ENCODE measurements around the gene LPIN1. TPM values are rescaled to one million over a fixed set of nuclear protein-coding genes. Genes with fewer than 3 reads are reported as not detected.
"Not testable (repeated sequence)": the region's sequence is repeated elsewhere in the genome, so short reads cannot be mapped to it uniquely, and the experiment has no call there.

The LPIN1 gene
- total RNA-seq, 2 experiments from 2014 or later: 41.1 to 48.0 TPM

DNA sequence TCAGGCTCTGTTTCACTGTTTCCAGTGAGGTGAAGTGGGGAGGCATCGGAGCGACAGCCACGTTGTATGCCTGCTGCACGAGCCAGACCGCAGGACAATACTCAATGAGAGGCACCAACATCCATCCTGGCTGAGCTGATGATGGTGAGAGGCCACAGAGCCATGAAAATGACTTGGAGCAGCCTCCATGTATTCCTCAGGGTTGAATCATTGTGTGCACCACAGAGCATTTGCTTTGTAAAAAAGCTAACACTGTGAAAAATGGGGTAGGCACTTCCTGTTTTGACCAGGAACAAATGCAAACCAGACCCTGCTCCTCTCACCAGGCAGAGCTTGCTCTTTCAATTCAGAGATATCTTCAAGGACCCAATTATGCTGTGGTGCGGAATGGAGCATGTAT, 87.2 kb downstream of the LPIN1 start:
- H3K27me3 Mint-ChIP-seq: peaks cover 39% of the 10 kb centered on the region
- ChIA-PET POLR2A (interaction anchor here (0.7 kb wide), 1 partner anchor 593 kb away, joined by 4 read pairs; no protein-coding TSS in a partner anchor), CTCF (interaction anchor here (1.2 to 1.7 kb wide), 2 partner anchors 215 to 1173 kb away, joined by 4 to 5 read pairs; no protein-coding TSS in a partner anchor)
- H3K27ac Mint-ChIP-seq: no peak overlapping the region
- intact Hi-C loops (cut with micrococcal nuclease): loop anchor here (5.0 kb wide), 3 partner anchors 584 to 1114 kb away; no protein-coding TSS in a partner anchor
- peaks cover 26% of the 10 kb centered on the region for H3K4me1 Mint-ChIP-seq (ENCODE audit: low read depth)
- peaks cover 12% of the 10 kb centered on the region for H3K36me3 Mint-ChIP-seq
- DNase-seq: no peak
- no peak overlapping the region for H3K4me3 Mint-ChIP-seq
- peaks cover 17% of the 10 kb centered on the region for H3K9me3 Mint-ChIP-seq

DNA sequence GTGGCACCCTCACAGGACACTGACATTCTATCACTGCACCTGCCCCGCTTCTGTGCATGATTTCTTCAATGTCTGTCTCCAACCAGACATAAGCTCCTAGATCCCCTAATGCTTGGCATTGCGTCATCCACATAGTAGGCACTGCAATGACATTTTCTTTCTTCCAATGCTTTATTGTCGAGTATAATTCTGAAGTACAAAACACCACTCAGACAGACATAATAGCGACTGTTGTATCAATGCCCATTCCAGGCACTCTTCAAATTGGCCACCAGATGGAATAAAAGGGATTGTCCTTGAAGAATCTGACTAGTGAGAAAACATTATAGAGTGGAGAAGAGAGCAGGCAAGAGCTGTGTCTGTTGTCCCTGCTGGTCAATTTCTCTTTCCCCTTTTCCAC, 89.0 kb downstream of the LPIN1 start:
- no peak for DNase-seq
- ChIA-PET POLR2A (no interaction called here), CTCF (no interaction called here)
- Mint-ChIP-seq H3K4me1 (ENCODE audit: low read depth) (peaks cover 11% of the 10 kb centered on the region), H3K27me3 (peaks cover 41% of the 10 kb centered on the region), H3K9me3 (peaks cover 17% of the 10 kb centered on the region), H3K4me3 (no peak overlapping the region), H3K36me3 (peaks cover 12% of the 10 kb centered on the region), H3K27ac (no peak overlapping the region)
- intact Hi-C loops (cut with micrococcal nuclease): no loop called here

DNA sequence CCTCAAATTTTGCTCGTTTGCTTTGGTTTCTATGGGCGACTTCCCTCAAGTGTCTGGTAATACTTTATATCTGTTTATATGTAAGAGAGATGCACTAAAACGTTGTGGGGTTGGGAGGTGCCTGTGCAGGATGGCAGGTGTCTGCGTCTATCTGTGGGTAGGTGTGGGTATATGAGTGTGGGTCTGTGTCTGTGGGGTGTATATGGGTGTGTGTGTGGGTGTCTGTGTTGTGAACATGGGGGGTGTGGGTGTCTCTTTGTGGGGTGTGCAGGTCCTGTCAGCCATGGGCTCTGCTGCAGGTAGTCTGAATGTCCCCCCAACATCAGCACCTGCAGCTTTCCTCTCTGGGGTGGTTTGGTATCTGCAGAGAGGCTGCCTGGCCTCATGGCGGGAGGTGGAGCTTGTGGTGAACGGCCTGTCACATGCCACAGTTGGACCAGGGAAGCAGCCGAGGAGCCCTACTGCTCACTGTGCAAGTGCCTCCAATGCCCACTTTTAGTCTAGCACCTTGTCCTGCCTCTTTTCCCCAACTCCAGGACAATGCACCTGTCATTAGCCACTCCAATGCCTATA, 90.3 kb downstream of the LPIN1 start:
- DNase-seq: no peak
- H3K4me1 Mint-ChIP-seq (ENCODE audit: low read depth): peaks cover under 1% of the 10 kb centered on the region
- POLR2A ChIA-PET: no interaction called here
- peaks cover 17% of the 10 kb centered on the region for H3K9me3 Mint-ChIP-seq
- CTCF ChIA-PET: no interaction called here
- H3K27ac Mint-ChIP-seq: no peak overlapping the region
- intact Hi-C loops (cut with micrococcal nuclease): no loop called here
- H3K36me3 Mint-ChIP-seq: peaks cover 12% of the 10 kb centered on the region
- no peak overlapping the region for H3K4me3 Mint-ChIP-seq
- peaks cover 33% of the 10 kb centered on the region for H3K27me3 Mint-ChIP-seq

DNA sequence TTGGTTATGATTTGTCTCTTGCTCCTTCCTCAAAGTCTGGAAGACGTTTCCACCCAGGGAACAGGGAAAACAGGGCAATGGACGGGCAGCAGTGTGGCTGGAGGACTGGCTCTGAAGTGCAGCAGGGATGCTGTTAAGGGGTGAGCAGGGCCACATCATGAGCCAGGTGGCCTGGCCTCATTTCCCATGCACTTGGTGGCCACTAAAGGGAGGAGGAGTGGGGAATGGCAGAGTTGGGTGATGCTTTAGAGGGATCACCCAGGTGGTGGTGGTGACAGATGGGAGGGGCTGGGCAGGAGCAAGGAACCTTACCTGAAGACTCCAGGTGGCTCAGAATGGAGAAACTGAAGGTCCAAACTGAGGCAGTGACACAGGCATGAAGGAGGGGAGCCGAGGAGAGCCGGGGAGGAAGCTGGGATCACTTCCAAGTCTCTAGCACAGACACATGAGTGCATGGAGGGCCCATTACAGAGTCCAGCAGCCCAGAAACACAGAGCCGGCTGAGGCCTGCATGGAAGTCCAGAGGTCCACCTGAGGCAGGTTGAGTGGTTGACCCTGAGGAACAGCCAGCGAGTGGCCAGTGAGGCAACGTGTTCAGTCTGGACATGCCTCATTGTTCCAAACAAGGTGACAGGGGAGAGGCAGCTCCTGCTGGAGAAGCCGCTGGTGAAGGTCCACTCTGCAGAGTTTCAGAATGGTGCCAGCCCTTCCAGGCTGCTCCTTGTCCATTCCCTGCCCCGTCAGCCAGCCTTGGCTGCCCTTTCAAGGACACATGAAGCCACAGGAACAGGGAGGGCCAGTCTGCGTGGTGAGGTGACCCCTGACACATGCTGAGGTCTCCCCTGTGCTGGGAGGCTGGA, 91.7 kb downstream of the LPIN1 start:
- H3K27ac Mint-ChIP-seq: peak overlapping the region; percentile 7
- no peak for DNase-seq
- no peaks in the 10 kb centered on the region for H3K4me1 Mint-ChIP-seq (ENCODE audit: low read depth)
- ChIA-PET CTCF (no interaction called here), POLR2A (no interaction called here)
- no peak overlapping the region for H3K4me3 Mint-ChIP-seq
- intact Hi-C loops (cut with micrococcal nuclease): no loop called here
- H3K9me3 Mint-ChIP-seq: peaks cover 17% of the 10 kb centered on the region
- peaks cover 27% of the 10 kb centered on the region for H3K27me3 Mint-ChIP-seq
- peaks cover 12% of the 10 kb centered on the region for H3K36me3 Mint-ChIP-seq

- Mint-ChIP-seq H3K9me3 (peaks cover 2% of the 10 kb centered on the region), H3K4me1 (ENCODE audit: low read depth) (no peaks in the 10 kb centered on the region), H3K27me3 (peaks cover 11% of the 10 kb centered on the region), H3K4me3 (no peak overlapping the region), H3K36me3 (peaks cover 2% of the 10 kb centered on the region), H3K27ac (no peak overlapping the region)
- intact Hi-C loops (cut with micrococcal nuclease): no loop called here
- ChIA-PET CTCF (no interaction called here), POLR2A (no interaction called here)
- DNase-seq: no peak
Measured at GRCh38 chr2:11839916-11840315, 93.5 kb downstream of the LPIN1 start.

- intact Hi-C loops (cut with micrococcal nuclease): no loop called here
- no peak overlapping the region for H3K4me3 Mint-ChIP-seq
- H3K36me3 Mint-ChIP-seq: no peaks in the 10 kb centered on the region
- no peak for DNase-seq
- H3K4me1 Mint-ChIP-seq (ENCODE audit: low read depth): no peaks in the 10 kb centered on the region
- H3K9me3 Mint-ChIP-seq: peaks cover 5% of the 10 kb centered on the region
- H3K27me3 Mint-ChIP-seq: peaks cover 2% of the 10 kb centered on the region
- no peak overlapping the region for H3K27ac Mint-ChIP-seq
- POLR2A ChIA-PET: no interaction called here
- CTCF ChIA-PET: interaction anchor here (1.1 kb wide), 1 partner anchor 1089 kb away, joined by 3 read pairs; no protein-coding TSS in a partner anchor
Measured at GRCh38 chr2:11842336-11842735, 95.9 kb downstream of the LPIN1 start.

DNA sequence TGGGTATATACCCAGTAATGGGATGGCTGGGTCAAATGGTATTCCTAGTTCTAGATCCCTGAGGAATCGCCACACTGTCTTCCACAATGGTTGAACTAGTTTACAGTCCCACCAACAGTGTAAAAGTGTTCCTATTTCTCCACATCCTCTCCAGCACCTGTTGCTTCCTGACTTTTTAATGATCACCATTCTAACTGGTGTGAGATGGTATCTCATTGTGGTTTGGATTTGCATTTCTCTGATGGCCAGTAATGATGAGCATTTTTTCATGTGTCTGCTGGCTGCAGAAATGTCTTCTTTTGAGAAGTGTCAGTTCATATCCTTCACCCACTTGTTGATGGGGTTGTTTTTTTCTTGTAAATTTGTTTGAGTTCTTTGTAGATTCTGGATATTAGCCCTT, 98.4 kb downstream of the LPIN1 start:
- H3K27ac Mint-ChIP-seq; CTCF ChIA-PET; POLR2A ChIA-PET; DNase-seq; H3K27me3 Mint-ChIP-seq; H3K36me3 Mint-ChIP-seq; intact Hi-C loops (cut with micrococcal nuclease); H3K4me3 Mint-ChIP-seq; H3K4me1 Mint-ChIP-seq (ENCODE audit: low read depth): not testable (repeated sequence)
- H3K9me3 Mint-ChIP-seq: peaks cover 14% of the 10 kb centered on the region

GRCh38 chr2:11847935-11848334, 101.5 kb downstream of the LPIN1 start:
- CTCF ChIA-PET; DNase-seq; H3K4me3 Mint-ChIP-seq; H3K36me3 Mint-ChIP-seq; H3K4me1 Mint-ChIP-seq (ENCODE audit: low read depth); H3K27ac Mint-ChIP-seq; POLR2A ChIA-PET; H3K27me3 Mint-ChIP-seq; intact Hi-C loops (cut with micrococcal nuclease): not testable (repeated sequence)
- H3K9me3 Mint-ChIP-seq: peaks cover 14% of the 10 kb centered on the region

DNA sequence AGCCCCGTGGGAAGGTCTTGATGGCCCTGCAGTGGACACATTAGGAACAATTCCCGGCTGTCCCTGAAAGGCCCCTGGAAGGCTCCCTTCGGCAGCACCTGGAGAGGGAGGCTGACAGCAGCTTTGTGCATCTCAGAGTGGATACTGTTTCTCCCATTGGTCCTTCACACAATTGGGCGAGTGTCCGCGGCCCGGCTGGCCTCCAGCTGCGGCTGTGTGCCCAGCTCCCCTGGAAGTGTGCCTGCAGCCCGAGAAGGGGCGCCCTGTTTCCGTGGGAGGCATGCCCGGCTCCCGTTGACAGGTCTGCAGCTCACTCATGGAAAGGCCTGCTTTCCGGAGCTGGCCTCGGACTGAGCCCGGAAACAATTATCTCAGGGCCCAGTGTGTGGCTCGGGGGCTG, 103.7 kb downstream of the LPIN1 start:
- Mint-ChIP-seq H3K9me3 (peaks cover 14% of the 10 kb centered on the region), H3K27ac (no peak overlapping the region), H3K4me3 (no peak overlapping the region), H3K36me3 (no peaks in the 10 kb centered on the region), H3K27me3 (peaks cover 2% of the 10 kb centered on the region), H3K4me1 (ENCODE audit: low read depth) (no peaks in the 10 kb centered on the region)
- DNase-seq: no peak
- CTCF ChIA-PET: interaction anchor here (0.6 to 1.2 kb wide), 2 partner anchors 14 to 489 kb away, joined by 3 to 4 read pairs; no protein-coding TSS in a partner anchor
- intact Hi-C loops (cut with micrococcal nuclease): no loop called here
- POLR2A ChIA-PET: no interaction called here

GRCh38 chr2:11852526-11853196, 106.2 kb downstream of the LPIN1 start:
- Mint-ChIP-seq H3K4me3 (no peak overlapping the region), H3K27ac (no peak overlapping the region), H3K9me3 (peaks cover 6% of the 10 kb centered on the region), H3K4me1 (ENCODE audit: low read depth) (no peaks in the 10 kb centered on the region), H3K27me3 (peaks cover 3% of the 10 kb centered on the region), H3K36me3 (no peaks in the 10 kb centered on the region)
- ChIA-PET CTCF (no interaction called here), POLR2A (no interaction called here)
- intact Hi-C loops (cut with micrococcal nuclease): no loop called here
- no peak for DNase-seq

DNA sequence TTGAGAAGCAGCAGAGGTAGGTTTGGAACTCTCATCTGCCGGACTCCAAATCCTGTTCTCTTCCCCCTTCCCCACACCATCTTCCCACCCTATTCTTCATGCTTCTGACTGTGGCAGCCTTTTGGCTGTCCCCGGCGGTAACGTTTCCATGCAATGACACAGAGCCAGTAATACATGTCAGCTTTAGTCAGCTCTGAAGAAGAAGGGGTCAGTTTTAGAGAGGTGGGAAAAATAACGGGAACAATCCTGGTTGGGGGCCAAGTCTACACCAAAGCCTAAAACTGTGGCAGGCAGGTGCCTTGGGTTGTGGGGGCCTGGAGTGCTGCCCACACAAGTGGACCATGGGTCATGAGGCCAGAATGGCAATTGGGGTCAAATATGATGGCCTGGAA, 106.8 kb downstream of the LPIN1 start:
- Mint-ChIP-seq H3K9me3 (peaks cover 5% of the 10 kb centered on the region), H3K27ac (no peak overlapping the region), H3K27me3 (peaks cover 3% of the 10 kb centered on the region), H3K4me3 (no peak overlapping the region), H3K4me1 (ENCODE audit: low read depth) (no peaks in the 10 kb centered on the region), H3K36me3 (no peaks in the 10 kb centered on the region)
- intact Hi-C loops (cut with micrococcal nuclease): no loop called here
- no peak for DNase-seq
- CTCF ChIA-PET: no interaction called here
- POLR2A ChIA-PET: no interaction called here

DNA sequence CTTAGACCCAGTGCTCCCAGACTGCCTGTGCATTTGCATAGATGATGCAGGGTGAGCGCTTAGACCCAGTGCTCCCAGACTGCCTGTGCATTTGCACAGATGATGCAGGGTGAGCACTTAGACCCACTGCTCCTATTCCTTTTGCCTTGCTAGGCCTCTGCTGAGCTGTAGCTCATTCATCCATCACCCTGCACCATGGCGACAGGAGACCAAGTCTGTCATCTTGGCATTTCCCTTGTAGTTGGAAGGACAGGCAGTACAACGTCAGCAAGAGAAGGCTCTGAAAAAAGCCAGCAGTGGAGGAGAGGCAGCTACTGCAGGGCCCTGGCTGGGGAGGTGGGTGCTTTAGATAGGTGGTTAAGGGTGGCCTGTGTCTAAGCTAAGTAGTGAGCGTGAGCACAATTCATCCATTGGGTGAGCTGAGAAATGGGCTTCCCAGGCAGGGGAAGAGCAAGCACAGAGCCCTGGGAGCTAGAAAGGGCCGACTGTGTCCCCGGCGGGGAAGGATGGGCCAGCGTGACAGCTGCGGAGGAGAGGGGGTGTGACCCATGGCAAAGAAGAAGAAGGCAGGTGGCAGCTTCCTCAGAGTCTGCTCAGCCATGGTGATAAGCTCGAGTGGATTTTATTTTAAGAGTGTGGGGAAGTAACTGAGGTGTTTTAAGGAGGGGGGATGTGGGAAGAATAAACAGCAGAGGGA, 108.8 kb downstream of the LPIN1 start:
- Mint-ChIP-seq H3K27ac (no peak overlapping the region), H3K4me1 (ENCODE audit: low read depth) (no peaks in the 10 kb centered on the region), H3K27me3 (peaks cover 3% of the 10 kb centered on the region), H3K9me3 (peaks cover 12% of the 10 kb centered on the region), H3K36me3 (peaks cover 1% of the 10 kb centered on the region), H3K4me3 (no peak overlapping the region)
- intact Hi-C loops (cut with micrococcal nuclease): no loop called here
- CTCF ChIA-PET: no interaction called here
- POLR2A ChIA-PET: no interaction called here
- no peak for DNase-seq

All from activated CD4-positive, alpha-beta memory T cell treated with anti-CD3 and anti-CD28 coated beads for 36 hours (primary cell).